ACHN (cell line): ENCODE measurements around the gene C12orf43.
A peak's percentile ranks its signal among the peaks of the same experiment; 100 is the strongest.

ENCODE experiments used
- DNase-seq: peaks from one replicate; pipeline ENCODE4 v3.0.0-alpha.2; 2015
- in situ Hi-C: cut with HindIII; loops from 2 replicates; pipeline ENCODE4 v1.10.0; 2017; ENCODE audit warnings: low sequenced_read_pairs, low pct_ligation_motif_present, low pct_unique_long_range_greater_than_20kb

Gene C12orf43

DNA sequence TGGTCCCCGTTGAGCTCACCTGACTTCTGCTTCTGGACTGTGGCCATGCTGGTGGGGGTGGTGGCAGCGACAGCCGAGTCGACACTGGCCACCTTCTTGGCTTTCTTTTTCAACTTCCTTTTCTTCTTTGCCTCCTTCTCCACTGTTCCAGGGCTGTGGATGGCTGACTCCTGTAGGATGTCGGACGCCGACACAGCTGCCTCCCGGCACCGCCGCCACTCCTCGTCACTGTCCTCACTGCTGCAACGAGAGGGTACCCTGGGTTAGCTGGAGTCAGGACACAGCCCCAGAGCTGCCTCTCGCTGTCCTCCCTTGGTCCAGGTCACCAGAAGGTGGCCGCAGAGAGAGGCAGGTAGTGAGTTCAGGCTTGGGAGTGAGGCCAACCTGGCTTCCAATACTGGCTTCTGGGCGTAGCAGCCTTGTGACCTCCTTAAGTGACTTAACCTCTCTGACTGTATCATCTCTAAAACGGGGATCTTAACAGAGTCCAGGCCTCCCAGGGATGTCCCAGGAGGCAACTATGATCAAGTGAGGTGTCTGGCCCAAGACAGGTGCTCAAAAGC, 12.0 kb downstream of the C12orf43 start:
- DNase-seq, result no peak
- in situ Hi-C loops, result no loop called here

DNA sequence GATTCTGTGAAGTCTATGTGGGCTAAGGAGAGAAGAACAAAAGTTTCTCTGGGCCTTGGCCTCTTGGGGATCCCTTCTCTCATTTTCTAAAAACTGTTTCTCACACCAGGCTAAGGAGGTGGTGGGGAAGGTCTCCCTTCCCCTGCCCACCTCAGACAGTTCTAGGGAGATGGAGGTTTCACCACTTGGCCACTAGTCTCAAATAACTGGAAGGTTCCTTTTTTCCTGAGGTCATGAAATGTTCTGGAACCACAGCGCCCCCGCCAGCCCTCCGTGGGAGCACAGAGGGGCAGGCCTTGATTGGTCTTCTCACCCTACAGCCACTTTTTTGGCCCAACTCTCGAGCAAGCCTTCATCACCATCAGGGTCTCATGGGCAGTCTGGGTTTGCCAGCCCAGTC, 12.6 kb downstream of the C12orf43 start:
- peak; percentile 46 for DNase-seq
- in situ Hi-C loops, result no loop called here

DNA sequence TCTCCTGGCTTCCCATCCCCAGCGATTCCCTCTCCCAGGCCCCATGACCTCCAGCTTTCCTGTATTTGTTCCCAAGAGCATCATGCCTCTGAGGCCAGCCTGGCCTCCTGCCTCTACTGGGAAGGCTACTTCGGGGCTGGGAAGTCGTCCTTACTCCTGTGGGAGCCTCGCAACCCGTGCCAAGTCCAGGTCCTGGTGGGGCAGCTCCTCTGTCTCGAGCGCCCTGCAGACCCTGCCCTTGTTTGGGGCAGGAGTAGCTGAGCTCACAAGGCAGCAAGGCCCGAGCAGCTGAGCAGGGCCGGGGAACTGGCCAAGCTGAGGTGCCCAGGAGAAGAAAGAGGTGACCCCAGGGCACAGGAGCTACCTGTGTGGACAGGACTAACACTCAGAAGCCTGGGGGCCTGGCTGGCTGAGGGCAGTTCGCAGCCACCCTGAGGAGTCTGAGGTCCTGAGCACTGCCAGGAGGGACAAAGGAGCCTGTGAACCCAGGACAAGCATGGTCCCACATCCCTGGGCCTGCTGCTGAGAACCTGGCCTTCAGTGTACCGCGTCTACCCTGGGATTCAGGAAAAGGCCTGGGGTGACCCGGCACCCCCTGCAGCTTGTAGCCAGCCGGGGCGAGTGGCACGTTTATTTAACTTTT, 14.3 kb downstream of the C12orf43 start:
- in situ Hi-C loops, result no loop called here
- DNase-seq, result no peak

DNA sequence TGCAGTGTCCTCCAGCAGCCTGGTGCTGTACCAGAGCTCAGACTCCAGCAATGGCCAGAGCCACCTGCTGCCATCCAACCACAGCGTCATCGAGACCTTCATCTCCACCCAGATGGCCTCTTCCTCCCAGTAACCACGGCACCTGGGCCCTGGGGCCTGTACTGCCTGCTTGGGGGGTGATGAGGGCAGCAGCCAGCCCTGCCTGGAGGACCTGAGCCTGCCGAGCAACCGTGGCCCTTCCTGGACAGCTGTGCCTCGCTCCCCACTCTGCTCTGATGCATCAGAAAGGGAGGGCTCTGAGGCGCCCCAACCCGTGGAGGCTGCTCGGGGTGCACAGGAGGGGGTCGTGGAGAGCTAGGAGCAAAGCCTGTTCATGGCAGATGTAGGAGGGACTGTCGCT, 15.2 kb downstream of the C12orf43 start:
- DNase-seq, result no peak
- in situ Hi-C loops, result no loop called here

DNA sequence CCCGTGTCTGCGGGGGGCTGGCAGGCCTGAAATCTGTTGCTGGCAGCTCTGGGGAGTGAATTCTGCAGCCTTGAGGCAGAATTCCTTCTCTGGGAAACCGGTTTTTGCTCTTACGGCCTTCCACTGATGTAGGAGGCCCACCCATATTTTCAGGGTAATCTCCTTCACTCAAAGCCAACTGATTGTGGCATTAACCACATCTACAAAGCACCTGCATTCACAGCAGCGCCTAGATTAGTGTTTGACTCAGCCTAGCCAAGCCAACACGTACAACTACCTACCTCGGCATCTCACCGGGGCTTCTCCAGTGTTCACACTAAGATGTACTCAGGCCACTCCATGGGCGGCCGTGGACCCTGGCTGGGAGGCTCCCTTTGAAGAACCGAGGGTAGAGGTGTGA, 15.8 kb downstream of the C12orf43 start:
- no peak for DNase-seq
- in situ Hi-C loops, result no loop called here

DNA sequence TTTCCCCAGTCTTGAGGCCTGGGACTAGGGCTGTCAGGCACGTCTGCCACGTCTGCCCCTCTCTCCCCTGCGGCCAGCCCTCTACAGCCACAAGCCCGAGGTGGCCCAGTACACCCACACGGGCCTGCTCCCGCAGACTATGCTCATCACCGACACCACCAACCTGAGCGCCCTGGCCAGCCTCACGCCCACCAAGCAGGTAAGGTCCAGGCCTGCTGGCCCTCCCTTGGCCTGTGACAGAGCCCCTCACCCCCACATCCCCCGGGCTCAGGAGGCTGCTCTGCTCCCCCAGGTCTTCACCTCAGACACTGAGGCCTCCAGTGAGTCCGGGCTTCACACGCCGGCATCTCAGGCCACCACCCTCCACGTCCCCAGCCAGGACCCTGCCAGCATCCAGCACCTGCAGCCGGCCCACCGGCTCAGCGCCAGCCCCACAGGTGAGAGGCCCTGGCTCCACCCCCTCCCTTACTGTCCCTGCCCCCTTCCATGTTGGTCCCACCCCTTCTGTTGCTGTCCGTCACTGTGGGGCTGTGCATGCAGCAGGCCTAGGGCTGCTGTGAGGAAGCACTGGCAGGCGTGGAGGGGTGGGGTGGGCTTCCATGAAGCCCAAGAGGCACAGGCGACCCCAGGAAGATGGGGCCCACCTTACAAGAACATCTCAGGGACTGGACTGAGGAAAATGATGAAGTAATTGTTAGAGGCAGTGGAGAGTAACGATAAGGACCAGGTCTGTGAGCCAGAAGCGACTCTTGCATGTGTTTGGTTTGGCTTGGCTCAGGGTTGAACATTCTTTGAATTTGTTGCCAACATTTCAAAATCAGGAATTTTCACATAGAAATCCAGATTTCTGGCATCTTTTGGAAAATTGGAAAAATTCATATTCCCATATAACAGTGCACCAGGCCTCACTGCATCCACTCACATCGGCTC, 16.8 kb downstream of the C12orf43 start:
- in situ Hi-C loops, result no loop called here
- no peak for DNase-seq

DNA sequence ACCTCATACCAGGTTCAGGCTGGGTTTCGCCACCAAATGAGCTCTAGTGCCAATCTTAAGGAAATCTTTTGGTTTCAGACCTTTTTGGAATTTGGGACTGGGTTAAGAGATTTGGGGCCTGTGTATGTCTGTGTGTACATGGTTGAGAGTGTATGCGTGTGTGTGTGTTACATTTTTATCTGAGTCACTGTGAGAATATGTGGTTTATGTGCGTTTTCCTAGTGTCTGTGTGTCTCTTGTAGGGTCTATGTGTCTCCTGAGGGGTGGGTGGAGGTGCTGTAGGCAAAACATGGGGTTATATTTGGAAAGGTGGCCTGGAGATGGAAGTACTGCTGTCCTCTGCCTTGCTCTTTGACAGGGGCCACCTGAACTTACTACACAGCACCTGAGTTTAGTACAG, 17.9 kb downstream of the C12orf43 start:
- DNase-seq, result no peak
- in situ Hi-C loops, result no loop called here

DNA sequence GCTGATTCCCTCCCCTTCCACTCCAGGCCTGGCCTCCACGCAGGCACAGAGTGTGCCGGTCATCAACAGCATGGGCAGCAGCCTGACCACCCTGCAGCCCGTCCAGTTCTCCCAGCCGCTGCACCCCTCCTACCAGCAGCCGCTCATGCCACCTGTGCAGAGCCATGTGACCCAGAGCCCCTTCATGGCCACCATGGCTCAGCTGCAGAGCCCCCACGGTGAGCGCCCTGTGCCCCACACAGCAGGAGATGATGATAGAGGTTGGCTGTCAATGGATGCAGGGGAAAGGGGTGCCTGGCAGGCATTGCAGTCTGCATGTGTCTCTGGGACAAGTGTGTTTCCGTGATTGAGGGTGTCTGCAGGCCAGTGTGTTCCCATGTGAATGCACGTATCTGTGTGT, 18.8 kb downstream of the C12orf43 start:
- no peak for DNase-seq
- in situ Hi-C loops, result no loop called here

DNA sequence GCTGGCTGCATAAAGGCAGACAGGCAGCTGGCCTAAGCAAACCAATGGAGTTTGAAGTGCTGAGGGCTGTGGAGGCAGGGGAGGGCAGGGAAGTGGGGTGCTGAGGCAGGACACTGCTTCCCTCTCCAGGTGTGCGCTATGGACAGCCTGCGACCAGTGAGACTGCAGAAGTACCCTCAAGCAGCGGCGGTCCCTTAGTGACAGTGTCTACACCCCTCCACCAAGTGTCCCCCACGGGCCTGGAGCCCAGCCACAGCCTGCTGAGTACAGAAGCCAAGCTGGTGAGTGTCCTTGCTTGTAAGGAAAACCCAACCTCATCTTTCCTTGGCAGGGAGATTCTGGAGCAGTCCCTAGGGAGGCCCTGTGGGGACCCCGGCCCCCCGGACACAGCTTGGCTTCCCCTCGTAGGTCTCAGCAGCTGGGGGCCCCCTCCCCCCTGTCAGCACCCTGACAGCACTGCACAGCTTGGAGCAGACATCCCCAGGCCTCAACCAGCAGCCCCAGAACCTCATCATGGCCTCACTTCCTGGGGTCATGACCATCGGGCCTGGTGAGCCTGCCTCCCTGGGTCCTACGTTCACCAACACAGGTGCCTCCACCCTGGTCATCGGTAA, 20.0 kb downstream of the C12orf43 start:
- no peak for DNase-seq
- in situ Hi-C loops, result no loop called here

DNA sequence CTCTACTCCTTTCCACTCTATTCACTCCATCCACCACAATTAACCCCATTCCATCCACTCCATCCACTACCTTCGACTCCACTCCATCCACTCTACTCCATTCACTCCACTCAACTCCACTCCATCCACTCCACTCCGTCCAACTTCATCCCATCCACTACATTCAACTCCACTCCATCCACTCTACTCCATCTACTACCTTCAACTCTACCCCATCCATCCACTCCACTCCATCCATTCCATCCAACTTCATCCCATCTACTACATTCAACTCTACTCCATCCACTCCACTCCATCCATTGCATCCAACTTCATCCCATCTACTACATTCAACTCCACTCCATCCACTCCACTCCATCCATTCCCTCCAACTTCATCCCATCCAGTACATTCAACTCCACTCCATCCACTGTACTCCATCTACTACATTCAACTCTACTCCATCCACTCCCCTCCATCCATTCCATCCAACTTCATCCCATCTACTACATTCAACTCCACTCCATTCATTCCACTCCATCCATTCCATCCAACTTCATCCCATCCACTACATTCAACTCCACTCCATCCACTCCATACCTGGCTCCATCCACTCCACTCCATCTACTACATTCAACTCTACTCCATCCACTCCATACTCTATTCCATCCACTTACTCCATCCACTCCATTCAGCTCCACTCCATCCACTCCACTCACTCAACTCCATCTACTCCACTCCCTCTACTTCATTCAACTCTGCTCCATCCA, 21.5 kb downstream of the C12orf43 start:
- no peak for DNase-seq
- in situ Hi-C loops, result no loop called here

DNA sequence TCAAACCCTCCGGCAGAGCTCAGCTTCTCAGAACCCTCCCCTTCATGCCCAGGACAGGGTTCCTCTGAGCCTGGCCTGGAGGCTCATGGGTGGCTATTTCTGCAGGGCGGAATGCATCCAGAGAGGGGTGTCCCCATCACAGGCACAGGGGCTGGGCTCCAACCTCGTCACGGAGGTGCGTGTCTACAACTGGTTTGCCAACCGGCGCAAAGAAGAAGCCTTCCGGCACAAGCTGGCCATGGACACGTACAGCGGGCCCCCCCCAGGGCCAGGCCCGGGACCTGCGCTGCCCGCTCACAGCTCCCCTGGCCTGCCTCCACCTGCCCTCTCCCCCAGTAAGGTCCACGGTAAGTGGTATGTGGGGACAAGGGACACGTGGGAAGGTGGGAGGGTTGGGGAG, 22.2 kb downstream of the C12orf43 start:
- in situ Hi-C loops, result no loop called here
- DNase-seq, result no peak

DNA sequence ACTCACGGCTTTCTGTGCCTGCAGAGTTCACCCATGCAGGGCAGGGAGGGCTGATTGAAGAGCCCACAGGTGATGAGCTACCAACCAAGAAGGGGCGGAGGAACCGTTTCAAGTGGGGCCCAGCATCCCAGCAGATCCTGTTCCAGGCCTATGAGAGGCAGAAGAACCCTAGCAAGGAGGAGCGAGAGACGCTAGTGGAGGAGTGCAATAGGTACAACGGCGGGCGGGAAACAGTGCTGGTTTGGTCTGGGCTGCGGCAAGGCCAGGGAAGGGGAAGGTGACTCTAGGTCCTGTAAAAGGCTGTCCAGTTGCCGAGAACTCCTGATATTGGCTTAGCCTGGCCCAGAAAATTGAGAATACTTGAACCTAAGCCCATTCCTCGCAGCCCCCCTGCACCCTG, 22.8 kb downstream of the C12orf43 start:
- in situ Hi-C loops, result no loop called here

DNA sequence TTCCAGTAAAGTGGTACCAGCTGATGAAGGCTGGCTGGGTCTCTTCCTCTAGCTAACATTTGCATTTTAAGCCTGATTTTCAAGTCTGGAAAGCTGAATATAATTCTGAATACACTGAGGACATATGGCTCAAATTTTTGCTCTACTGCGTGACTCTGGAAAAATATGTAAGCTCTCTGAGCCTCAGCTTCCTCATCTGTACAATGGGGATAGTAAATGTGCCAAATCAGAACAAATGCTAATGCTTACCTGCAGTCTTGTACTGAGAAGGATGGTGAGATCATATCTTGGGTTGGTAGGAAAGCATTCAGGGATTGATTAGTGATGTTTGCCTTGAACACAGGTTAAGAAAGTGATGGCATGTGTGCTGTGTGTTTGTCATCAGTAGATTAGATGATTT, 23.3 kb downstream of the C12orf43 start:
- in situ Hi-C loops, result no loop called here
- DNase-seq, result no peak

More for the DNA sequence above, 22.8 kb downstream of the C12orf43 start:
- DNase-seq, result no peak

DNA sequence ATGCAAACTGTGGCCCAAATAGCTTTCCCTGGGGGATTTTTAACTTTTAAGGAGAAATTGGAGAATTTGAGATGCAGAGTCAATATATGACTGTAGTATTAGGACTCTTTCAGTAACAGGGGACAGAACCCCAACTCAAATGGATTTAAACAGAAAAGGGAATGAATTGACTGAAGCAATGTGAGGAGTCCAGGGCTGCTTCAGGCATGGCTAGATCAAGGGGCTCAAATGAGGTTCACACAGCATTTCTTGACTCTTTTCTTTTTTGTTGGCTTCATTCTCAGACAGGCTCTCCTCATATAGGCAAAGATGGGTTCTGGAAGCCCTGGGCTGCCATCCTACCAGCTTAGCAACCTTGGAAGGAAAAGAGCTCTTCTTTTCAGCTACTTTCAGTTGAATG, 24.3 kb downstream of the C12orf43 start:
- DNase-seq, result no peak
- in situ Hi-C loops, result no loop called here

DNA sequence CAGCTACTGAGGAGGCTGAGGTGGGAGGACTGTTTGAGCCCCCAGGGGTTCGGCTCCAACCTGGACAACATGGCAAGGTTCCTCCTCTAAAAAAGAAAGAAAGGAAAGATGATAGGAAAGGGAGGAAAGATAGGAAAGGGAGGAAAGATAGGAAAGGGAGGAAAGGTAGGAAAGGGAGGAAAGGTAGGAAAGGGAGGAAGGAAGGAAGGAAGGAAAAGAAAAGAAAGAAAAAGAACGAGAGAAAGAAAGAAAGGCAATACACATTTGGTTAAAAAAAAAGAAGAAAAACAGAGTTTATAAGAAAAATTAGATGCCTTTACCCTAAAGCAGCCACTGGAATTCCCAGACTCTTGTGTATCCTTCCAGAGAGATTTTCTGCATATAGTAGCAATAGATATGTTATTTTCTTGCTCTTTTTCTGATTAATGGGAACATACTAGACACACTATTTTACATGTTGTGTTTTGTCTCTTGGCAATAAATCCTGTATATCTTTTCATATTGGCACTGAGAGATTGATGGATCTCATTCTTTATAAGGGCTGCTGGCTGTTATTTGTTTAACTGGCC, 25.7 kb downstream of the C12orf43 start:
- no peak for DNase-seq
- in situ Hi-C loops, result no loop called here

DNA sequence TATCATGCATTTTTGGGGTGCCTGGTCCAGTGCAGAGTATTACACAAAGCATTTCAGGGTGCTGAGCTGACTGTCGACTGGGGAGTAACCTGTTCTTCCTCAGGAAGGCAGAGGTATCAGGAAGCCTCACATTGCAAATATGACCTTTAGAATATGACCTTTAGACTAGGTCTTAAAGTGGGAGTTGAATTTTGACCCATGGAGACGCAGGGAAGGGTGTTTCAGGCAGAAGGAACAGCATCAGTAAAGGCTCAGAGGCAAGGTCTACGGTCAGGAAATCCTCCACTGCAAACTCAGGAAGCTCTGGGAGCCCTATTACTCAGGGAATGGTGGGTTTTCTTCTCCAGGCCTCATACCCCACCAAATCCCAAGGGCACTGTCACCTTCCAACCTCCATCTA, 26.6 kb downstream of the C12orf43 start:
- in situ Hi-C loops, result no loop called here
- no peak for DNase-seq

DNA sequence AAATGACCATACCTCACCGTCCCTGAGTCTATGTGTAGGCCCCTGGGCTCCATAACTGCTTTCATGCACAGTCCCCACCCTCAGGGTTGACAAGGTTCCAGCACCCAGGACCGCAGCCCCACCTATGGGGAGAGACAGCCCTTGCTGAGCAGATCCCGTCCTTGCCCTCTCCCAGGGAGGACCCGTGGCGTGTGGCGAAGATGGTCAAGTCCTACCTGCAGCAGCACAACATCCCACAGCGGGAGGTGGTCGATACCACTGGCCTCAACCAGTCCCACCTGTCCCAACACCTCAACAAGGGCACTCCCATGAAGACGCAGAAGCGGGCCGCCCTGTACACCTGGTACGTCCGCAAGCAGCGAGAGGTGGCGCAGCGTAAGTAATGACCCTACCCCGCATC, 27.6 kb downstream of the C12orf43 start:
- in situ Hi-C loops, result no loop called here
- no peak for DNase-seq

DNA sequence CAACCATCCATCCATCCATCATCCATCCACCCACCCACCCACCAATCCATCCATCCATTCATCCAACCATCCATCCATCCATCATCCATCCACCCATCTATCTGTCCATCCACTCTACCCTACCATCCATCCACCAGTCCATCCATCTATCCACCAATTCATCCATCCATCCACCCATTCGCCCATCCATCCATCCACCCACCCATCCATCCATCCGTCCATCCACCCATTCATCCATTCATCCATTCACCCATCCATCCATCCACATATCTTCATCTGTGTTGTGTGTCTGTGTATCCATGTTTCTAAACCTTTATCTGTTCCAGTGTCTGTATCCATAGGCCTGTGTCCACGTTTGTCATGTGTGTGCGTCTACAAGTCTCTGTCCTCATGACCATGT, 28.1 kb downstream of the C12orf43 start:
- in situ Hi-C loops, result no loop called here

More for the DNA sequence above, 28.1 kb downstream of the C12orf43 start:
- no peak for DNase-seq
